ENCODE data around the gene TACC2. TPM values are rescaled to one million over a fixed set of nuclear protein-coding genes. Genes with fewer than 3 reads are reported as not detected.

TACC2 gene
- total and polyA plus RNA-seq, 2 donors (not counting 3 experiments of a cell fraction or from before 2014, with no cell fraction given) = 14.4 to 46.2 TPM

DNA sequence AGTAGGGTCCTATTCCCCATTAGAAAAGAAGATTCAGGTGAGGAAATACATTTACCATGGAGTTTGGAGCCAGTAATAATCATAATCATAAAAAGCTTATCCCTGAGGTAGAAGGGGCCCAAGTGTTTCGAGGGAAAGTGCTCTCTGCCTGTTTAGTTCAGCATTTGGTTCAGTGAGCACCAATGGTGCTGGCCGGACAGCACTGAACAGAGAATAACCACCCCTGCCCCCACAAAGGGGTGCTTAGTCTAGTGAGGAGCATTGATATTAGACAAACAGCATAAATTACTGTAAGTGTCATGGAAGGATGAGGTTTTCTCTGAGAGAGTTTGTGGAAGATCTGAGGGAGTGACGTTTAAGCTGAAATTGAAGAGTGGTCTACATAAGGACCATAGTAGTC is 39.5 kb upstream of the TACC2 start:
- Histone ChIP-seq H3K4me2 (ENCODE audit: insufficient read depth, low read length) (no peak overlapping the region), H3K27me3 (ENCODE audit: control insufficient read depth in 2 of 2, insufficient read depth in 2 of 2, low read length in 2 of 2) (no peaks in the 10 kb centered on the region), H3K9me1 (replicated peaks; ENCODE audit: control insufficient read depth, extremely low read depth, insufficient read depth, low read length) (no peaks in the 10 kb centered on the region), H3K4me1 (ENCODE audit: control insufficient read depth, extremely low read depth, insufficient read depth, low read length) (peaks cover 8% of the 10 kb centered on the region), H4K20me1 (replicated peaks; ENCODE audit: control insufficient read depth, extremely low read depth, insufficient read depth, low read length) (no peaks in the 10 kb centered on the region), H3K79me2 (ENCODE audit: control insufficient read depth, insufficient read depth, low read length) (no peaks in the 10 kb centered on the region), H2AFZ (ENCODE audit: low read depth, low read length) (no peak overlapping the region), H3K9me3 (replicated peaks; ENCODE audit: control insufficient read depth, insufficient read depth, low read length) (no peaks in the 10 kb centered on the region), H3K4me3 (replicated peaks in 1 of 3; ENCODE audit: insufficient read depth in 1 of 3, low read depth in 1 of 3, low read length in 3 of 3) (no peak overlapping the region), H3K9ac (replicated peaks; ENCODE audit: extremely low read depth, insufficient read depth, low read length) (no peak overlapping the region), H3K27ac (ENCODE audit: insufficient read depth, low read depth, low read length) (no peak overlapping the region), H3K36me3 (ENCODE audit: control insufficient read depth in 2 of 2, extremely low read depth in 1 of 2, insufficient read depth in 2 of 2, low read length in 2 of 2) (peaks cover 0 to 2% of the 10 kb centered on the region in 2 experiments)
- ChIA-PET CTCF (no interaction called here), POLR2A (no interaction called here)
- TF ChIP-seq, protein P1, sequence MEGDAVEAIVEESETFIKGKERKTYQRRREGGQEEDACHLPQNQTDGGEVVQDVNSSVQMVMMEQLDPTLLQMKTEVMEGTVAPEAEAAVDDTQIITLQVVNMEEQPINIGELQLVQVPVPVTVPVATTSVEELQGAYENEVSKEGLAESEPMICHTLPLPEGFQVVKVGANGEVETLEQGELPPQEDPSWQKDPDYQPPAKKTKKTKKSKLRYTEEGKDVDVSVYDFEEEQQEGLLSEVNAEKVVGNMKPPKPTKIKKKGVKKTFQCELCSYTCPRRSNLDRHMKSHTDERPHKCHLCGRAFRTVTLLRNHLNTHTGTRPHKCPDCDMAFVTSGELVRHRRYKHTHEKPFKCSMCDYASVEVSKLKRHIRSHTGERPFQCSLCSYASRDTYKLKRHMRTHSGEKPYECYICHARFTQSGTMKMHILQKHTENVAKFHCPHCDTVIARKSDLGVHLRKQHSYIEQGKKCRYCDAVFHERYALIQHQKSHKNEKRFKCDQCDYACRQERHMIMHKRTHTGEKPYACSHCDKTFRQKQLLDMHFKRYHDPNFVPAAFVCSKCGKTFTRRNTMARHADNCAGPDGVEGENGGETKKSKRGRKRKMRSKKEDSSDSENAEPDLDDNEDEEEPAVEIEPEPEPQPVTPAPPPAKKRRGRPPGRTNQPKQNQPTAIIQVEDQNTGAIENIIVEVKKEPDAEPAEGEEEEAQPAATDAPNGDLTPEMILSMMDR (IDR thresholded peaks at IDR 0.05; ENCODE audit: extremely low read depth in 1 of 2, insufficient read depth in 1 of 2, low read depth in 1 of 2, low read length in 2 of 2) = no peak
- TF ChIP-seq JUN (IDR thresholded peaks at IDR 0.05; ENCODE audit: borderline replicate concordance, insufficient read depth, insufficient read length, low read depth) = no peak
- no peak for TF ChIP-seq POLR2AphosphoS5 (IDR thresholded peaks at IDR 0.05; ENCODE audit: insufficient read depth, low read depth, low read length)
- TF ChIP-seq EZH2 (IDR thresholded peaks at IDR 0.05; ENCODE audit: borderline replicate concordance, low read depth, low read length, severe bottlenecking) = no peak
- TF ChIP-seq POLR2A (IDR thresholded peaks at IDR 0.05; ENCODE audit: low read depth, low read length) = no peak
- TF ChIP-seq FOS (IDR thresholded peaks at IDR 0.05; ENCODE audit: borderline replicate concordance, insufficient read depth, low read length) = no peak
- TF ChIP-seq MYC (IDR thresholded peaks at IDR 0.05; ENCODE audit: low read depth, low read length) = no peak
- TF ChIP-seq, protein P2, sequence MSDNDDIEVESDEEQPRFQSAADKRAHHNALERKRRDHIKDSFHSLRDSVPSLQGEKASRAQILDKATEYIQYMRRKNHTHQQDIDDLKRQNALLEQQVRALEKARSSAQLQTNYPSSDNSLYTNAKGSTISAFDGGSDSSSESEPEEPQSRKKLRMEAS (IDR thresholded peaks at IDR 0.05; ENCODE audit: insufficient read depth, insufficient read length) = no peak
- no peak for TF ChIP-seq GATA2 (IDR thresholded peaks at IDR 0.05; ENCODE audit: insufficient read depth, insufficient read length, low read depth, low read length)
- dilution Hi-C loops (cut with MboI; ENCODE audit: extremely low pct_ligation_motif_present, low sequenced_read_pairs) = no loop called here
- no peak for DNase-seq (ENCODE audit: low read depth, low spot score)
- no TSS peak for BruUV-seq (replicated peaks)
- intact Hi-C loops (cut with micrococcal nuclease) = no loop called here
- no peak for FAIRE-seq
